ENCODE results near the gene INF2. TPM values are rescaled to one million over a fixed set of nuclear protein-coding genes. Genes with fewer than 3 reads are reported as not detected.

Gene INF2
- total RNA-seq, 1 donor from 2014 or later: 126 TPM

DNA sequence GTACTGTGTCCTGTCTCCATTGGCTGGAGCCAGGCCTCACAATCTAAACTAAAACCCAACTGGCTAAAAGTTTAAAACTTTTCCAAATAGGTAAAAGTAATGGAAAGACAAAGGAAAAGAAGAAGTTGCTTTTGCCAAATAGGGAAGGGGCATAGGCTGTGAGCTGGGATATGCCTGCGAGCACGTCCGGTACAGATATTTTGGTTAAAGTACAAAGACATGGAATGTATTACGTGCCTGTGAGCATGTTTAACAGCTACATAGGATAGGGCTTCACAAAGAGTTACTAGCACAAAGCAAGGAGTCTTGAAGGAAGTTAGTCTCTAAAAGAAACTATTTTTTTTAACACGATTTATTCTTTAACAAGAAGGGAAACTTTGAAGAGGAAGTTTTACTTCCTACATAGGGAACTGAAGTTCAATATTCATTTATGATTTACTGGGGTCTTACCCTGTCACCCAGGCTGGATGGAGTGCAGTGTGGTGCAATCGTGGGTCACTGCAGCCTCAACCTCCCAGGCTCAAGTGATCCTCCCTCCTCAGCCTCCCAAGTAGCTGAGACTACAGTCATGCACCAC lies 41.9 kb upstream of the INF2 start:
- Histone ChIP-seq H3K4me2 (ENCODE audit: low read length) (no peak overlapping the region), H3K9ac (ENCODE audit: low read length) (no peak overlapping the region), H2AFZ (ENCODE audit: low read depth, low read length) (no peak overlapping the region), H3K4me1 (ENCODE audit: insufficient read depth, low read length) (no peaks in the 10 kb centered on the region), H3K79me2 (ENCODE audit: insufficient read depth, low read length) (no peaks in the 10 kb centered on the region), H3K27ac (ENCODE audit: low read depth, low read length) (no peak overlapping the region), H3K4me3 (ENCODE audit: insufficient read depth, low read depth, low read length) (no peak overlapping the region), H3K9me3 (ENCODE audit: insufficient read depth, low read depth, low read length) (peaks cover 7% of the 10 kb centered on the region), H3K27me3 (ENCODE audit: insufficient read depth, low read length) (peaks cover 3% of the 10 kb centered on the region), H4K20me1 (ENCODE audit: insufficient read depth, low read length) (no peaks in the 10 kb centered on the region), H3K36me3 (ENCODE audit: insufficient read depth, low read length) (no peaks in the 10 kb centered on the region)
- no peak overlapping the region for H3K4me3 Mint-ChIP-seq (ENCODE audit: unreplicated experiment)
- H3K9me3 Mint-ChIP-seq (ENCODE audit: unreplicated experiment): peaks cover 19% of the 10 kb centered on the region
- TF ChIP-seq EZH2 (IDR thresholded peaks at IDR 0.05; ENCODE audit: insufficient read depth, low read length): no peak
- TF ChIP-seq, protein P1, sequence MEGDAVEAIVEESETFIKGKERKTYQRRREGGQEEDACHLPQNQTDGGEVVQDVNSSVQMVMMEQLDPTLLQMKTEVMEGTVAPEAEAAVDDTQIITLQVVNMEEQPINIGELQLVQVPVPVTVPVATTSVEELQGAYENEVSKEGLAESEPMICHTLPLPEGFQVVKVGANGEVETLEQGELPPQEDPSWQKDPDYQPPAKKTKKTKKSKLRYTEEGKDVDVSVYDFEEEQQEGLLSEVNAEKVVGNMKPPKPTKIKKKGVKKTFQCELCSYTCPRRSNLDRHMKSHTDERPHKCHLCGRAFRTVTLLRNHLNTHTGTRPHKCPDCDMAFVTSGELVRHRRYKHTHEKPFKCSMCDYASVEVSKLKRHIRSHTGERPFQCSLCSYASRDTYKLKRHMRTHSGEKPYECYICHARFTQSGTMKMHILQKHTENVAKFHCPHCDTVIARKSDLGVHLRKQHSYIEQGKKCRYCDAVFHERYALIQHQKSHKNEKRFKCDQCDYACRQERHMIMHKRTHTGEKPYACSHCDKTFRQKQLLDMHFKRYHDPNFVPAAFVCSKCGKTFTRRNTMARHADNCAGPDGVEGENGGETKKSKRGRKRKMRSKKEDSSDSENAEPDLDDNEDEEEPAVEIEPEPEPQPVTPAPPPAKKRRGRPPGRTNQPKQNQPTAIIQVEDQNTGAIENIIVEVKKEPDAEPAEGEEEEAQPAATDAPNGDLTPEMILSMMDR (IDR thresholded peaks at IDR 0.05; ENCODE audit: insufficient read depth, low read depth, low read length): no peak
- FAIRE-seq (no peak), DNase-seq (ENCODE audit: low read depth) (no peak)
- no peak overlapping the region for H3K27ac Mint-ChIP-seq (ENCODE audit: unreplicated experiment)
- H3K27me3 Mint-ChIP-seq (ENCODE audit: low read depth, unreplicated experiment): peaks cover 17% of the 10 kb centered on the region
- H3K36me3 Mint-ChIP-seq (ENCODE audit: low read depth, unreplicated experiment): peaks cover 4% of the 10 kb centered on the region
- no peaks in the 10 kb centered on the region for H3K4me1 Mint-ChIP-seq (ENCODE audit: low read depth, unreplicated experiment)

DNA sequence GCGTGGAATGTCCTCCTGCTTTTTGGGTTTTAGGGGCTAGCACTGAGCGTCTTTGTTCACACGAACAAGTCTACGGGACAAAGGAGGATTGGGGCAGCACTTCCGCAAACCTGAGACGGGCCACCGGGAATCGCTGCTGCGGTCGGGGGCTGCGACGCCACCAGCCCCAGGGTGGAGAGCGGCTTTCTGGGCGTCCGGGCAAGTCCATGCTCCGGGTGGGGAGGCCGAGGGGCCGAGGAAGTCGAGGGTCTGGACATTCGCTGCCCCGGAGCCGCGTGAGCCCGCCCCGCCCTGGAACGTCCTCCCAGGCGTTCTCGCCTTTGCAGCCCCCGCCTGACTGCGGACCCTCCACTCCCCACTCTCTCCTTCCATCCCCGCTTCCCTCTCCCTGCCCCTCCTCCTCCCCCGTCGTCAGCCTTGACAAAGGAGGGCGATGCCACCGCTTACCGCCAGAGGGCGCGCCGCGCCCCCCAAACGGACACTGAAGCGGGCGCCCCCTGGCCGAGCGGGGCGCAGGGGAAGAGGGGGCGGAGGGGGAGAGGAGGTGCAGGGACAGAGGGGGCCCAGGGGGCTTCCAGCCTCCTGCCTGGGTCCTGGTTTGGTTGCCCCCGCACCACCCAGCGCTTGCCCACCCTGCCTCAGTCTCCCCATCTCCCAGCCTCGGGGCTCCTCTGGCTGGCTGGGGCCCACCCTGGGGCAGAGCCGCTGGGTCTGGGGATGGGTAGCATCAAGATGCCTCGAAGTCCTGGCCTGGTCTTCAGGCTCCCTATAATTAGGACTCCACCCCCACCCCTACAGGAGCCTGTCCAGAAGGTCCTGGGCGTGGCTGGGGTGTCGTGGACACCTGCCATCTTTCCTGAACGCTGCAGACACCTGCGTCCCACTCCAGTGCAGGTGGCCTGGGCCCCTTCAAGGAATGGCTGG lies 39.1 kb upstream of the INF2 start:
- H3K27me3 ChIP-seq (ENCODE audit: insufficient read depth, low read length): peaks cover 3% of the 10 kb centered on the region
- peak overlapping the region; percentile 81 for H3K4me3 Mint-ChIP-seq (ENCODE audit: unreplicated experiment)
- H3K4me2 ChIP-seq (ENCODE audit: low read length): peak overlapping the region; percentile 92
- no peaks in the 10 kb centered on the region for H3K4me1 ChIP-seq (ENCODE audit: insufficient read depth, low read length)
- H3K36me3 ChIP-seq (ENCODE audit: insufficient read depth, low read length): no peaks in the 10 kb centered on the region
- peak overlapping the region; percentile 96 for H2AFZ ChIP-seq (ENCODE audit: low read depth, low read length)
- peaks cover 25% of the 10 kb centered on the region for H3K9me3 Mint-ChIP-seq (ENCODE audit: unreplicated experiment)
- FAIRE-seq (no peak), DNase-seq (ENCODE audit: low read depth) (no peak)
- H3K27me3 Mint-ChIP-seq (ENCODE audit: low read depth, unreplicated experiment): peaks cover 6% of the 10 kb centered on the region
- TF ChIP-seq, protein P1 (IDR thresholded peaks at IDR 0.05; ENCODE audit: insufficient read depth, low read depth, low read length): peak; percentile 52
- TF ChIP-seq EZH2 (IDR thresholded peaks at IDR 0.05; ENCODE audit: insufficient read depth, low read length): no peak
- H3K27ac ChIP-seq (ENCODE audit: low read depth, low read length): no peak overlapping the region
- peaks cover 9% of the 10 kb centered on the region for H3K9me3 ChIP-seq (ENCODE audit: insufficient read depth, low read depth, low read length)
- H3K9ac ChIP-seq (ENCODE audit: low read length): peak overlapping the region; percentile 72
- no peaks in the 10 kb centered on the region for H3K4me1 Mint-ChIP-seq (ENCODE audit: low read depth, unreplicated experiment)
- H3K4me3 ChIP-seq (ENCODE audit: insufficient read depth, low read depth, low read length): peak overlapping the region; percentile 61
- no peaks in the 10 kb centered on the region for H3K79me2 ChIP-seq (ENCODE audit: insufficient read depth, low read length)
- H3K27ac Mint-ChIP-seq (ENCODE audit: unreplicated experiment): peak overlapping the region; percentile 12
- peaks cover 8% of the 10 kb centered on the region for H3K36me3 Mint-ChIP-seq (ENCODE audit: low read depth, unreplicated experiment)
- no peaks in the 10 kb centered on the region for H4K20me1 ChIP-seq (ENCODE audit: insufficient read depth, low read length)
